ENCODE measurements around the gene OR13D1.
"Not testable (repeated sequence)": the region's sequence is repeated elsewhere in the genome, so short reads cannot be mapped to it uniquely, and the experiment has no call there.

OR13D1 gene

DNA sequence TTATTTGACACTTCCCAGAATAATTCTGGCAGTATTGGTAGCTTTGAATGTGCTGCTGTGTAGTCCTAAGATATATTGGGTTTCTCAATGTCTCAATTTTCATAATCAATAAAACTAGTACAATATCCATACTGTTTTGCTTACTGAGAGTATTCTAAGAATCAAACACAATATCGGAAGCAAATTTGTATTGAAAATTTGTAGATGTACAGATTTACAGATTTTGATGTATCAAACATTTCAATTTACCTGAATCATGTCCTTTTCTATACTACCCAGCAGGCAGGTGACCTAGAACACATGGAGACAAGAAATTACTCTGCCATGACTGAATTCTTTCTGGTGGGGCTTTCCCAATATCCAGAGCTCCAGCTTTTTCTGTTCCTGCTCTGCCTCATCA lies at the start of gene OR13D1:
TSS of gene OR13D1 (plus strand) at position 301 of the 400 bp plus-strand sequence. CDS start at position 301, 0 bp downstream.
- TF ChIP-seq, protein P1, sequence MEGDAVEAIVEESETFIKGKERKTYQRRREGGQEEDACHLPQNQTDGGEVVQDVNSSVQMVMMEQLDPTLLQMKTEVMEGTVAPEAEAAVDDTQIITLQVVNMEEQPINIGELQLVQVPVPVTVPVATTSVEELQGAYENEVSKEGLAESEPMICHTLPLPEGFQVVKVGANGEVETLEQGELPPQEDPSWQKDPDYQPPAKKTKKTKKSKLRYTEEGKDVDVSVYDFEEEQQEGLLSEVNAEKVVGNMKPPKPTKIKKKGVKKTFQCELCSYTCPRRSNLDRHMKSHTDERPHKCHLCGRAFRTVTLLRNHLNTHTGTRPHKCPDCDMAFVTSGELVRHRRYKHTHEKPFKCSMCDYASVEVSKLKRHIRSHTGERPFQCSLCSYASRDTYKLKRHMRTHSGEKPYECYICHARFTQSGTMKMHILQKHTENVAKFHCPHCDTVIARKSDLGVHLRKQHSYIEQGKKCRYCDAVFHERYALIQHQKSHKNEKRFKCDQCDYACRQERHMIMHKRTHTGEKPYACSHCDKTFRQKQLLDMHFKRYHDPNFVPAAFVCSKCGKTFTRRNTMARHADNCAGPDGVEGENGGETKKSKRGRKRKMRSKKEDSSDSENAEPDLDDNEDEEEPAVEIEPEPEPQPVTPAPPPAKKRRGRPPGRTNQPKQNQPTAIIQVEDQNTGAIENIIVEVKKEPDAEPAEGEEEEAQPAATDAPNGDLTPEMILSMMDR (conservative IDR thresholded peaks at IDR 0.05): no peak
- no peak for TF ChIP-seq ZFX (IDR thresholded peaks at IDR 0.05)
- no peak within 1 kb of the TSS for H3K27ac ChIP-seq

GRCh38 chr9:104658496-104659195 lies 35.7 kb upstream of the OR13D1 start:
- TF ChIP-seq, protein P1 (conservative IDR thresholded peaks at IDR 0.05): no peak
- no peak for TF ChIP-seq ZFX (IDR thresholded peaks at IDR 0.05)

DNA sequence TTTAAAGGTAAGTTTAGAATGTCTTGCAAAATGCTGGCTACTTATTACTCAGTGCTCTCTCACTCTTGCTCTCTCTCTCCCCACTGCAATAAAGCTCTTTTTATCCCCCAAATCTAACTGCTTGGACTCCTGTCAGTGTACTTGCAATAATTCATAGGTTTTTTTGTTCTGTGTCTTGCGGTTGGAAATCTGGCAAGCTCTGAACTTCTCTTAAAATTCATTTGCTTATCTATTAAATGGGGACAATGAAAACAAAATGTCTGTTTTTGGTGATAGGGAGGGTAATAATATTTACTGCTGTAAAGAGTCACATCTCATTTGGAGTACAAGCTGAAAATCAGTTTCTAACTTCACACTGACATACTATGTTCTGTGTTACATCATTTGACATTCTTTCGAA lies 18.7 kb upstream of the OR13D1 start:
- H3K27ac ChIP-seq: no peak overlapping the region
- TF ChIP-seq ZFX (IDR thresholded peaks at IDR 0.05): no peak
- TF ChIP-seq, protein P1 (conservative IDR thresholded peaks at IDR 0.05): no peak

More at GRCh38 chr9:104658496-104659195, 35.7 kb upstream of the OR13D1 start:
- no peak overlapping the region for H3K27ac ChIP-seq

- no peak overlapping the region for H3K27ac ChIP-seq
- TF ChIP-seq, protein P1 (conservative IDR thresholded peaks at IDR 0.05): peak; percentile 71
- no peak for TF ChIP-seq ZFX (IDR thresholded peaks at IDR 0.05)
Measured at GRCh38 chr9:104682642-104683041, 11.7 kb upstream of the OR13D1 start.

- H3K27ac ChIP-seq: no peak overlapping the region
- no peak for TF ChIP-seq ZFX (IDR thresholded peaks at IDR 0.05)
- TF ChIP-seq, protein P1 (conservative IDR thresholded peaks at IDR 0.05): no peak
Measured at GRCh38 chr9:104686081-104686480, 8.2 kb upstream of the OR13D1 start.

GRCh38 chr9:104700306-104700705 lies 6.0 kb downstream of the OR13D1 start:
- no peak for TF ChIP-seq ZFX (IDR thresholded peaks at IDR 0.05)
- TF ChIP-seq, protein P1 (conservative IDR thresholded peaks at IDR 0.05): no peak
- H3K27ac ChIP-seq: no peak overlapping the region

DNA sequence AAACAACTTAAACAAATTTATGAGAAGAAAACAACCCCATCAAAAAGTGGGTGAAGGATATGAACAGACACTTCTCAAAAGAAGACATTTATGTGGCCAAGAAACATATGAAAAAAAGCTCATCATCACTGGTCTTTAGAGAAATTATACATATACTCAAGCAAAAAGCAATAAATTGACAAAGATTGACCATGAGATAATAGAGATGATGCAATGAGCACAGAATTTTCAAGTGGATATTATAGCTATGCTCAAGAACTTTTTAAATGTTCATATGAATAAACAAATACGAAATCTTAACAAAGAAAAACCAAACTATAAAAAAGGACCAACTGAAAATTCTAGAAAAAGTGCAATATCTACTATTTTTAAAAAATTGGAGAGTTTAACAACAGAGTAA lies 14.4 kb downstream of the OR13D1 start:
- not testable (repeated sequence) for H3K27ac ChIP-seq

GRCh38 chr9:104711604-104712003 lies 17.3 kb downstream of the OR13D1 start:
- TF ChIP-seq, protein P1 (conservative IDR thresholded peaks at IDR 0.05): no peak
- TF ChIP-seq ZFX (IDR thresholded peaks at IDR 0.05): no peak
- no peak overlapping the region for H3K27ac ChIP-seq
